GM21528 (cell line): ENCODE measurements around the gene ZNF112.
"Not testable (repeated sequence)": the region's sequence is repeated elsewhere in the genome, so short reads cannot be mapped to it uniquely, and the experiment has no call there.

Source experiments
- ATAC-seq: cut with Tn5 transposase; IDR thresholded peaks from one replicate; pipeline ENCODE4 v1.9.1; 2021; ENCODE audit warnings: mild to moderate bottlenecking, moderate library complexity; ENCODE audit not compliant: unreplicated experiment, low FRiP score

ZNF112 gene

DNA sequence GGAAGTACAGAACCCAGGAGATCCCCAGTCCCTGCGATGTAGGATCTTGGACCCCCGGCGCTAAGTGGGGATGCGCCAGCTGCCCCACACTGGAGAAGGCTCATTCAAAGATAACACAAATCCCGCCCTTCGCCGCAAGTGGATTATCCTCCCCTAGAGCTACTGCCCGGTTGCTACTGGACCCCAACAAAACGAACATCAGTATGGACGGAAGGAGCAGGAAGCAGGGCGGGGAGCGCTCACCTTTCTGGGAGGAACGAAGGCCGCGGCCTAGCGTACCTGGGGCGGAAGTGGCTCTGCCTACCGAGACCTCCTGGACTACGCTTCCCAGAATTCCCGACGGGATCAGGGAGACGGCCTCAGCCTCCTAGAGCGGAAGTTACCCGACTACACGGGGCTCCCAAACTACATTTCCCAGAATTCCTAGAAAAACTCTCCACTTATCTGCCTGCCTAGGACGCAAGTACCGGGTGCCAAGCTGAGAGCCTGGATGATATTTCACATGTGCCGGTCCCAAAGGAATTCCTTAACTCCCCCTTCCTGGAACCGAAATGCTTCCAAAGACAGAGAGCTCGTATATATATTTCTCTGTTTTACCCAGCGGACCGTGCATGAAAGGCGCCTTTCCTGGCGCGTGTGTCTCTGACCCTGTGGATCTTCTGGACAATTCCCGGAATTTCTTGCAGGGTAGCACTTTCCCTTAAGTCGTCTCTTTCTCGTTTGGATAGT lies at the start of gene ZNF112:
Gene ZNF112 (minus strand): TSS at position 298 of the 729 bp plus-strand sequence. CDS start 16,141 bp downstream, outside the sequence.
- ATAC-seq = no peak

DNA sequence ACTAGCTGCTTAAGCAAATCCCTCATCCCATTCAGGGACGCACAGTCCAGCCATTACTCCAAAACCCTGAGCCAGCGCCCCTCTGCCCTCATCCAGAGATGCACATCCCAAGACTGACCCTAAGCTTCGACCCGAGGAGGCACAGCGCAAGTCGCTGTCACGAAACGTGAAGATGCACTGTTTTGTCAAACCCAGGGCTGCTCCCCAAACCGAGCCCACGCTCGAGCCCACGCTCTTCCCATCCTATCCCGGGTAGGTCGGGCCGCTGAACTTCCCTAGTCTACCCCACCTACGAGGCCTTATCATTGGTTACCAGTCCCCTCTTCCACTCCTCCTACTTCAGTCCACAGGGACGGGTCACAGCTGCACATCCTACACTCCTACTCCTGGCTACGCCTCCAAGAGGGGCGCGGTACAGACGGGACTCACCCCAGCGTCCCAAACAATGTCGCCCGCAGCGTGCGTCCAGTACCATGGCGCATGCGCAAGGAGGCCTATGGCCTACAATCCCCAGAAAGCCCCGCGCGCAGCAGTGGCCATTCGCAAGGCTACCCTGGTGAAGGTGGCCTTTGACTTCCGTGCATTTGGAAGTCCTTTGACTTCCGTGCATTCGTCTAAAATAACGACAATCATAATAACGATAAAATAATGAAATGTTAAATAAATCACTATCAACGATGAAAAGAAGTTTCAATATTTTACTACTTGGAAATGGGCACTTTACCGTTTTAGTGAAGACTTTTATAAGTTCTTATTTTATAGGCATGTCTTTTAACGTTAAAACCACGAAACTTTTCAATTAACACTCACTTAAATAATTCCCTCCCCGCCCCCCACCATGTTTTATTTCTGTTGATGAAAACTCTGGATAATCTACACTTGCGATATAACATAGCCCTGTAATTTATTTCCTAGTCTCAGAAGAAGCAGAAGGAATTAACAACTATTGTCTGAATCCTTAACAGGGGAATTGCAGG lies 44.9 kb upstream of the ZNF112 start, which contains the start of gene ZNF285:
Gene ZNF285 (minus strand): TSS at position 470 of the 977 bp plus-strand sequence. CDS start 4,395 bp downstream, outside the sequence.
- peak; percentile 75 for ATAC-seq

DNA sequence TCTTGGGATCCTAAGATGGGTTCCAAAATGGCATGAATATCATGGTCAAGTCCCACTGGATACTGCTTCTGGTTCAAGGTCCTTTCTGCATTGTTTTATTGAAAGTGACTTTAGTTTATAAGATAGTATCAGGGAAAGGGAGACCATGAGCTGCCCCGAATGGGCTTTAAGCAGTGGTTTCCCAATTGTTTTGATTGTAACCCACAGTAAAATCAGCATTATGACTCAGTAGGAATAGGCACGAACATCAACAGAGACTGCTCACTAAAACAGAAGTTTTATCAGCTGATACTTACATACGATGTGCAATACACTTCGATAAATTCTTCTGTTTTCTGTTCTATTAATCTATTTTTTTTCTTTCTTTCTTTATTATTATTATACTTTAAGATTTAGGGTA lies 32.8 kb upstream of the ZNF112 start:
- ATAC-seq = not testable (repeated sequence)

GRCh38 chr19:44374789-44375188 lies 18.3 kb upstream of the ZNF112 start:
- no peak for ATAC-seq

DNA sequence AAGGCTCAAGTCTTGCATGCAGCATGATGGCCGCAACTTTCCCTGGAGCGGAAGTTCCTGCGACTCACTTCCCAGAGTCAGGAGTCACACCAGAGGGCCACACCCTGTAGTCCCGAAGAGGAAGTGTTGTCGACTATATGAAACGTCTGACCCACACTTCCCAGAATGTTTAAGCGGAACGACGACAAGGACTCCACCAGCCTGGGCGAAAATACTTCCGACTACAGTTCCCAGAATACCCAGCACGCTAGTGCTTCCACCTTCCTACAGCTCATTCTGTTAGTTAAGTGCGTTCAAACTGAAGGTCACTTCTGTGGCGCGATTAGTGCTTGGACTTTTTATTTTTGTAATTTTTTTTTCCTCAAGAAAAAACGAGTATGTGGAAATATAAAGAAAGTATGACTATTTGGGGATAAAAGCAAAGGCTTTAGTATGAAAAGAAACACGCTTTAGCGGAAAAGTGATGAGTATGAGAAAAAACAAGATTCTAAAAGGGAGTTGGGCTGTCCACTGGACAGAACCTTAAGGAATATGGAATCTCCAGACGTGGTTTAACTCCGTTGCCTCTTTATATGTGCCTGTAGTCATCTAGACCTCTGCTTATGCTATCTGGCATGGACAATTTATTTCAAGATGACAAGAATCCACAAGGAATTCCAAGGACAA lies 15.5 kb upstream of the ZNF112 start:
- no peak for ATAC-seq

DNA sequence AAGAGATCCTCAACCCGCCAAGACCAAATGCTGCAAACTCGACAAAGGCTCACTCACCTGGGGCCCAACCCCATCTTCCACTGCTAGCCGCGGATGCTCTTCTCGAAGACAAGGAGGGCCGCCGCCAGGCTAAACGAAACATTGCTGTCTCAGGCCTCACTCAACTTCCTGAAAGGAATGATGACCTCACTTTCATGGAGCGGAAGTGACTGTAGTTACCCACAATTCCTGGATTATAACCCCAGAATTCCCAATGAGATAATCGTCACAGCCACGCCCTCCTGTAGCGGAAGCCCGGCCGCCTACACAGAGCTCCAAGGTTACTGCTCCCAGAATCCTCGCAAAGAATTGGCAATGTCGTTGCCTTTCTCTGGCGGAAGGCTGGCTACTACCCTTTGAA lies 10.5 kb upstream of the ZNF112 start:
- no peak for ATAC-seq

DNA sequence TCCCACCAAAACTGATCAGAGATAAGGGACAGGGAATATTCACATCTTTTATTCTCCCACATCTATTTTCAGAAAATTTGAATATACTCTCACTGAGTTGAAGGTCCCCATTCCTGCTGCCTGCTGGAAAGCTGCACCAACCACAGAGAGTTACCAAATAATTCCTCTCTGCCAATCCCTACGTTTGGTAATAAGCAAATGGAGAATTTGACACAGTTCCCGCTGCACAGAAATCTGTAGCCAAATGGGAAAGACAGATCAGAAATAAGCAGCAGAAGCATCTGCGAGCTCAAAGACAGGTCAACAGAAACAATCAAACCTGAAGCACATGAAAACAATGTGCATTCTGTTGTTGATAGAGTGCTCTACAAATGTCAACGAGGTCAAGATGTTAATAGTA lies 9.9 kb downstream of the ZNF112 start:
- no peak for ATAC-seq

- ATAC-seq = no peak
Observed at GRCh38 chr19:44345959-44346358, 10.5 kb downstream of the ZNF112 start.

- ATAC-seq = no peak
Observed at GRCh38 chr19:44344255-44344654, 12.2 kb downstream of the ZNF112 start.

GRCh38 chr19:44341794-44342193 lies 14.7 kb downstream of the ZNF112 start:
- no peak for ATAC-seq

- not testable (repeated sequence) for ATAC-seq
Observed at GRCh38 chr19:44334639-44335038, 21.8 kb downstream of the ZNF112 start.

DNA sequence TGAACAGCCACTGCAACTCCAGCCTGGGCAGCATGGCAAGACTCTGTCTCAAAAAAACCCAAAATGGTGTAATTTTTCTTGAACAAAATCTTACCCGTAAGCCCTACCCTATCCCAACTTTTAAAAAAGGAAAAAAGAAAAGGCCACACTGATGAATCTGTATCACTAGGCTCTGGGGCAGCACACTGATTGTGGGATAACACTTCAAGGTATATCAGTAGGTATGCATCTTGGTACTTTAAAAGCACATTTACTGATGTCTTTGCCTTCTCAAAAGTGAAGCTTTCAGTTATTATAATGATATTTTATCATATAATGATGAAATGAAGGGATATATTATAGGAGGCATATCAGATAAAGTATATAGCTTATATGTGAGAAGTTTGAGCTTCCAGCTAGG lies 24.3 kb downstream of the ZNF112 start:
- ATAC-seq = no peak

DNA sequence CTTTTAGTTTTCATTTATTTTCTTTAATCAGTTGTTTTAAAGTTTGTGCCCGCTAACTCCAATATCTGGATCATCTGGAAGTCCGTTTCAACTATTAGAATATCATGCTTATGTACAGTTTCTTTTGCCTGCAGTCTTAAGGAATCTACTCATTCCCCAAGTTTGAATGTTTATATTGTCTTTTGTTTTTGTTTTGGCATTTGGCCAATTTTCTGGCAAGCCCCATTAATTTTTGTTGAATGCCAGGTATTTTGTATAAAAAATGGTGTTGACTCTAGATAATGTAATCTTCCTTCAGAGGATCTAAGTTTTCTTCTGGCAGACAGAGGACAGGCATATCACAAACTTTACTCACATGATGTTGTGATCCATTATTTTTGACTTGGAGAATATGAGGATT lies 40.6 kb downstream of the ZNF112 start:
- no peak for ATAC-seq

- ATAC-seq = no peak
Observed at GRCh38 chr19:44313231-44313630, 43.2 kb downstream of the ZNF112 start.

GRCh38 chr19:44308011-44308410 lies 48.5 kb downstream of the ZNF112 start:
- no peak for ATAC-seq

DNA sequence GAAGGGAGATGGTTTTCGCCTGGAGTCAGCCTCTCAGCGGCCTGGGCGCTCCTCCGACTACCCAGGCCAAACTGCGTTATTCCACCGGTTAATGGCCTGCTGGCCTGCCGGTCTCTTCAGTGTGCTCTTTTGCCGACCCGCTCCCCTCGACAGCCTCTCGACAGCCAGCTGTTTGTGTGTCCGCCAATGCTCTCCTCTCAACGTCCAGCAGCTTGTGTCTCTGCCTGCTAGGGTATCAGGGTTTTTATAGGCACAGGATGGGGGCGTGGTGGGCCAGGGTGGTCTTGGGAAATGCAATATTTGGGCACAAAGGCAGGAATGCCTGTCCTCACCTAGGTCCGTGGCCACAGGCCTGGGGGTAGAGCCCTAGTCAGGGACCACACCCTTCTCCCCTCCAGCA lies 50.2 kb downstream of the ZNF112 start:
- ATAC-seq = no peak

DNA sequence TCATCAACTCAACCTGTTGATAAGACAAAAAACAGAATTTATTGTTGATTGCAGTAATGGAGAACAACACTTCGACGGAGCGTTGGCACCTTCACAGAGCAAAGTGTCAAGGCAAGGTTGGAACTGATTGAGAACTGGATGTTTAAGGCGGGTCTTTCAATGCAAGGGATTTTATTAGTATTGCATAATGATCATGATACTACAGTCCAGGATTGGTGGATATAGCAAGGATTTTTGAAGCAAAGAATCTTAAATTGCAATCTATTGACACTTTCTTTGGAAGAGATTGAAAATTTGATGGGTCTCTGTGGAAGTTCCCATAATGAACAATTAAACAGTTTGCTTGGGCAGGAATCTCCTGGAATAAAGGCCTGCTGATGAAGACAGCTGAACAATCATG lies 51.0 kb downstream of the ZNF112 start:
- ATAC-seq = no peak

DNA sequence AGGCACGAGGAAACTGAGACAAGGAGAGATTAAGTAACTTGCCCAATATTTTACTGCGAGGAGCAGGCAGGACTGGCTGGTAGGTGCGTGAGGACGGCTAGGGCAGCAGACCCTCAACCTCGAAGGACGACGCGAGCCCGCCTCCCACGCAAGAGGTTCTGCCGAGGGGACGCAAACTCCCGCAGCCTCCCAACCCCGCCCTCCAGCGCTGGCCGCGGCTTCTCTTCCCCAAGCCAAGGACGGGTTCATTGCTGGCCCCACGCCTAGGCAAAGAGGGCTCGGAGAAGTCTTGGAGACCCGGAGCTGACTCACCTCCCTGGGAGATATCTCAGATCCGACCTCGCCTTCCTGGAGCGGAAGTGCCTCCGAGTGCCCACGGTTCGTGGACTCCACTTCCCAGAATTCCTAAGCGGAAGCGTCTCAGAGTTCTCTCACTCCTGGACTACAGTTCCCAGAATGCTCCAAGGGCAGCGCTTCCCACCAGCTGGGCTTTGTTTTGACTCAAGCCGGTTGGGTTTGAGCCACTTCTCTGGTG lies 51.8 kb downstream of the ZNF112 start, which contains the start of gene ZNF235:
Gene ZNF235 (minus strand): TSS at position 367 of the 535 bp plus-strand sequence. CDS start 1,621 bp downstream, outside the sequence.
- peak; percentile 89 for ATAC-seq

DNA sequence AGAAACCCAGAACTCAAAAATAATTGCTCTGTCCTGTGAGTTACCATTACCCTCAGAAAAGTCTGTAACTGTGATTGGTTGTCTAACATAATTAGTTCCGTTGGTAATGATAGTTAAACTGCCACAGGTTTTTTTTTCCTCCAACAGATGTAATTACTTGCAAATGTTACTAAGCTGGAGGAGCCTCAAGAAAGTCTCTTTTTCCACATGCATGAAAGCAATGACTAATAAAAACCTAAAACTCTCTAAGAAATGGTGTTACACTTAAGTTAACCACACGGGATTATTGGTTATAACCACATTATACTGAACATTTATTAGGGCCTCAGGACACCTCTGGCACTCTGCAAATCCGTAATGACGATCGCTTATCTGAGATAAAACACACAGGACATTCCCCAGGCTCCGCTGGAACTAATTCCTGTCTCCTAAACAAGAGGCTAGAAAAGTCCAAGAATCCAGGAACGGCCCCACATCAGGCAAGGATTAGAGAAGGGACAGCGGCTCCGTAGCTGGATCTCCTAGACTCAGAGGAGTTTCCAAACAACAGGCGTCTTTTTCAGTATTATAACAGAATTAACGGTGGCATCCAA lies 52.4 kb downstream of the ZNF112 start:
- ATAC-seq = no peak

- no peak for ATAC-seq
Observed at GRCh38 chr19:44303320-44303719, 53.2 kb downstream of the ZNF112 start.
